WTC11 (cell line): ENCODE results near the gene CYP20A1. TPM values are rescaled to one million over a fixed set of nuclear protein-coding genes. Genes with fewer than 3 reads are reported as not detected.

Experiments
- ATAC-seq: fragments of 200-7000 bp; cut with Tn5 transposase; 2 replicates; pipeline ENCODE4 v1.10.0; 2021; ENCODE audit warnings: mild to moderate bottlenecking, moderate library complexity
- CTCF ChIA-PET: fragments of 300-600 bp; sonication (Branson Sonifier 250); formaldehyde crosslinking; loops from one replicate; lab custom pipeline; 2021; ENCODE audit warnings: antibody characterized with exemption; lab: Charles Lee
- POLR2A ChIA-PET: fragments of 350-600 bp; sonication (Branson Sonifier 250); formaldehyde crosslinking; loops from one replicate; lab custom pipeline; 2021; ENCODE audit warnings: antibody characterized with exemption; lab: Charles Lee
- DNase-seq: peaks from one replicate; pipeline ENCODE4 v3.0.0; 2021; ENCODE audit warnings: low spot score
- H3K27ac Mint-ChIP-seq: 2 replicates; pipeline ENCODE4 v1.8.0; 2021; ENCODE audit warnings: mixed read lengths
- H3K27me3 Mint-ChIP-seq: 2 replicates; pipeline ENCODE4 v1.8.0; 2021; ENCODE audit warnings: low read depth, mild to moderate bottlenecking, moderate library complexity, mixed read lengths
- H3K36me3 Mint-ChIP-seq: 2 replicates; pipeline ENCODE4 v1.8.0; 2021; ENCODE audit warnings: mixed read lengths
- H3K4me1 Mint-ChIP-seq: 2 replicates; pipeline ENCODE4 v1.8.0; 2022; ENCODE audit warnings: mixed read lengths
- H3K4me3 Mint-ChIP-seq: 2 replicates; pipeline ENCODE4 v1.8.0; 2021; ENCODE audit warnings: mild to moderate bottlenecking, moderate library complexity, mixed read lengths
- H3K9me3 Mint-ChIP-seq: 2 replicates; pipeline ENCODE4 v1.8.0; 2021; ENCODE audit warnings: mixed read lengths
- ESRRA ChIP-seq: sonication (generic); formaldehyde crosslinking; IDR thresholded peaks from 2 replicates; pipeline ENCODE4 v1.8.1; 2022; ENCODE audit warnings: mild to moderate bottlenecking, missing genetic modification reagents, borderline replicate concordance
- IRF2 ChIP-seq: sonication (generic); formaldehyde crosslinking; IDR thresholded peaks from 2 replicates; pipeline ENCODE4 v1.8.0; 2022; ENCODE audit warnings: low read depth, missing genetic modification reagents, borderline replicate concordance
- NR3C1 ChIP-seq: sonication (generic); formaldehyde crosslinking; conservative IDR thresholded peaks from 2 replicates; pipeline ENCODE4 v1.8.1; 2023; ENCODE audit warnings: low read depth, mild to moderate bottlenecking, missing genetic modification reagents
- SOX15 ChIP-seq: fragments of 250-450 bp; sonication (Bioruptor Pico); IDR thresholded peaks from 2 replicates; pipeline ENCODE4 v1.9.0; 2021; ENCODE audit warnings: mild to moderate bottlenecking
- ZBTB21 ChIP-seq: sonication (generic); formaldehyde crosslinking; IDR thresholded peaks from 2 replicates; pipeline ENCODE4 v1.8.1; 2023; ENCODE audit warnings: mild to moderate bottlenecking, missing genetic modification reagents, borderline replicate concordance
- ZNF671 ChIP-seq: fragments of 250-450 bp; sonication (Bioruptor Pico); IDR thresholded peaks from 2 replicates; pipeline ENCODE4 v1.8.0; 2021; ENCODE audit warnings: mild to moderate bottlenecking
- total RNA-seq: library from RNA; stranded (reverse); gene quantifications from 3 replicates; pipeline ENCODE4 v1.2.3, GENCODE V29; 2021
- TF ChIP-seq, protein P1 (sequence below): sonication (generic); formaldehyde crosslinking; IDR thresholded peaks from 2 replicates; pipeline ENCODE4 v1.8.1; 2022; ENCODE audit warnings: low read depth, missing genetic modification reagents, borderline replicate concordance
- TF ChIP-seq, protein P2 (sequence below): fragments of 250-450 bp; sonication (Bioruptor Pico); IDR thresholded peaks from 2 replicates; pipeline ENCODE4 v1.9.0; 2021; ENCODE audit warnings: moderate library complexity, mild to moderate bottlenecking, inconsistent platforms, borderline replicate concordance
- TF ChIP-seq, protein P3 (sequence below): fragments of 250-450 bp; sonication (Bioruptor Pico); IDR thresholded peaks from 2 replicates; pipeline ENCODE4 v1.9.0; 2021; ENCODE audit warnings: mild to moderate bottlenecking
- TF ChIP-seq, protein P4 (sequence below): sonication (generic); formaldehyde crosslinking; IDR thresholded peaks from 2 replicates; pipeline ENCODE4 v1.8.0; 2022; ENCODE audit warnings: missing genetic modification reagents
- TF ChIP-seq, protein P5 (sequence below): sonication (generic); formaldehyde crosslinking; IDR thresholded peaks from 2 replicates; pipeline ENCODE4 v1.8.1; 2023; ENCODE audit warnings: mild to moderate bottlenecking, missing genetic modification reagents, borderline replicate concordance
- TF ChIP-seq, protein P6 (sequence below): sonication (generic); formaldehyde crosslinking; IDR thresholded peaks from 2 replicates; pipeline ENCODE4 v1.8.0; 2023; ENCODE audit warnings: mild to moderate bottlenecking, missing genetic modification reagents
- TF ChIP-seq, protein P7 (sequence below): sonication (generic); formaldehyde crosslinking; IDR thresholded peaks from 2 replicates; pipeline ENCODE4 v1.8.1; 2023; ENCODE audit warnings: mild to moderate bottlenecking, missing genetic modification reagents

Gene CYP20A1
- total RNA-seq, 1 experiment from 2014 or later = 13.5 TPM

DNA sequence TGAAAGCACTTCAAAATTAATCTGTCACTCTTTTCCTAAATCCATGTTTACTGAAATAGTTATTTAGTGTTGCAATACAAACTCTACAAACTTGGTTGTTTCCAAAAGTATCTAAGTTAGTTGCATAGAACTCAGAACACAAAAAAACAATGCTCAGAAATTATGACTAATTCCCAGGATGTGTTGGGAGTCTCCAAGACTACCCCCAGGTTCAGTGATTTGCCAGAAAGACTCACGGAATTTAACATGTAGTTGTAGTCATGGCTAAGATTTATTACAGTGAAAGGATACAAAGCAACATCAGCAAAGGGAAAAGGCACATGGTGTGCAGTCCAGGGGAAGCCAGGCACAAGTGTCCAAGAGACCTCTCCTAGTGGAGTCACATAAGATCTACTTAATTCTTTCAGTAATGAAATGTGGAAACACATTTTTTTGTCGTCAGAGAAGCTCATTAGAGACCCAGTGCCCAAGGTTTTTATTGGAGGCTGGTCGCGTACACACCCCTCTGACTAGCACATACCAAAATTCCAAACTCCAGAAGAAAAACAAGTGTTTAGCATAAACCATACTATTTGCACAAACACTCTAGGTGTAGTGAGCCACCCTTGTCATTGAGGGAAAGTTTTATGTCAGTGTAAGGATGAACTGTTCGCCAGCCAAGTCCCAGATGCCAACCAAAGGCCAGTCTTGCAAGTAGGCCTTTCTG is 43.3 kb upstream of the CYP20A1 start:
- ChIA-PET CTCF (no interaction called here), POLR2A (no interaction called here)
- DNase-seq (no peak), ATAC-seq (no peak)
- Mint-ChIP-seq H3K36me3 (peaks cover 6% of the 10 kb centered on the region), H3K27me3 (no peaks in the 10 kb centered on the region), H3K9me3 (no peaks in the 10 kb centered on the region), H3K4me1 (no peaks in the 10 kb centered on the region), H3K4me3 (no peak overlapping the region), H3K27ac (no peak overlapping the region)
- TF ChIP-seq ZNF671 (CRISPR knock-in tag) (no peak), ZBTB21 (CRISPR knock-in tag) (no peak), SOX15 (no peak), NR3C1 (CRISPR knock-in tag) (no peak), ESRRA (no peak), IRF2 (no peak)
- TF ChIP-seq, protein P1, sequence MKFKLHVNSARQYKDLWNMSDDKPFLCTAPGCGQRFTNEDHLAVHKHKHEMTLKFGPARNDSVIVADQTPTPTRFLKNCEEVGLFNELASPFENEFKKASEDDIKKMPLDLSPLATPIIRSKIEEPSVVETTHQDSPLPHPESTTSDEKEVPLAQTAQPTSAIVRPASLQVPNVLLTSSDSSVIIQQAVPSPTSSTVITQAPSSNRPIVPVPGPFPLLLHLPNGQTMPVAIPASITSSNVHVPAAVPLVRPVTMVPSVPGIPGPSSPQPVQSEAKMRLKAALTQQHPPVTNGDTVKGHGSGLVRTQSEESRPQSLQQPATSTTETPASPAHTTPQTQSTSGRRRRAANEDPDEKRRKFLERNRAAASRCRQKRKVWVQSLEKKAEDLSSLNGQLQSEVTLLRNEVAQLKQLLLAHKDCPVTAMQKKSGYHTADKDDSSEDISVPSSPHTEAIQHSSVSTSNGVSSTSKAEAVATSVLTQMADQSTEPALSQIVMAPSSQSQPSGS (CRISPR knock-in tag) = no peak
- TF ChIP-seq, protein P2, sequence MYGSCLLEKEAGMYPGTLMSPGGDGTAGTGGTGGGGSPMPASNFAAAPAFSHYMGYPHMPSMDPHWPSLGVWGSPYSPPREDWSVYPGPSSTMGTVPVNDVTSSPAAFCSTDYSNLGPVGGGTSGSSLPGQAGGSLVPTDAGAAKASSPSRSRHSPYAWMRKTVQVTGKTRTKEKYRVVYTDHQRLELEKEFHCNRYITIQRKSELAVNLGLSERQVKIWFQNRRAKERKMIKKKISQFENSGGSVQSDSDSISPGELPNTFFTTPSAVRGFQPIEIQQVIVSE (CRISPR knock-in tag) = no peak
- TF ChIP-seq, protein P3, sequence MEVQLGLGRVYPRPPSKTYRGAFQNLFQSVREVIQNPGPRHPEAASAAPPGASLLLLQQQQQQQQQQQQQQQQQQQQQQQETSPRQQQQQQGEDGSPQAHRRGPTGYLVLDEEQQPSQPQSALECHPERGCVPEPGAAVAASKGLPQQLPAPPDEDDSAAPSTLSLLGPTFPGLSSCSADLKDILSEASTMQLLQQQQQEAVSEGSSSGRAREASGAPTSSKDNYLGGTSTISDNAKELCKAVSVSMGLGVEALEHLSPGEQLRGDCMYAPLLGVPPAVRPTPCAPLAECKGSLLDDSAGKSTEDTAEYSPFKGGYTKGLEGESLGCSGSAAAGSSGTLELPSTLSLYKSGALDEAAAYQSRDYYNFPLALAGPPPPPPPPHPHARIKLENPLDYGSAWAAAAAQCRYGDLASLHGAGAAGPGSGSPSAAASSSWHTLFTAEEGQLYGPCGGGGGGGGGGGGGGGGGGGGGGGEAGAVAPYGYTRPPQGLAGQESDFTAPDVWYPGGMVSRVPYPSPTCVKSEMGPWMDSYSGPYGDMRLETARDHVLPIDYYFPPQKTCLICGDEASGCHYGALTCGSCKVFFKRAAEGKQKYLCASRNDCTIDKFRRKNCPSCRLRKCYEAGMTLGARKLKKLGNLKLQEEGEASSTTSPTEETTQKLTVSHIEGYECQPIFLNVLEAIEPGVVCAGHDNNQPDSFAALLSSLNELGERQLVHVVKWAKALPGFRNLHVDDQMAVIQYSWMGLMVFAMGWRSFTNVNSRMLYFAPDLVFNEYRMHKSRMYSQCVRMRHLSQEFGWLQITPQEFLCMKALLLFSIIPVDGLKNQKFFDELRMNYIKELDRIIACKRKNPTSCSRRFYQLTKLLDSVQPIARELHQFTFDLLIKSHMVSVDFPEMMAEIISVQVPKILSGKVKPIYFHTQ (CRISPR knock-in tag) = no peak
- TF ChIP-seq, protein P4, sequence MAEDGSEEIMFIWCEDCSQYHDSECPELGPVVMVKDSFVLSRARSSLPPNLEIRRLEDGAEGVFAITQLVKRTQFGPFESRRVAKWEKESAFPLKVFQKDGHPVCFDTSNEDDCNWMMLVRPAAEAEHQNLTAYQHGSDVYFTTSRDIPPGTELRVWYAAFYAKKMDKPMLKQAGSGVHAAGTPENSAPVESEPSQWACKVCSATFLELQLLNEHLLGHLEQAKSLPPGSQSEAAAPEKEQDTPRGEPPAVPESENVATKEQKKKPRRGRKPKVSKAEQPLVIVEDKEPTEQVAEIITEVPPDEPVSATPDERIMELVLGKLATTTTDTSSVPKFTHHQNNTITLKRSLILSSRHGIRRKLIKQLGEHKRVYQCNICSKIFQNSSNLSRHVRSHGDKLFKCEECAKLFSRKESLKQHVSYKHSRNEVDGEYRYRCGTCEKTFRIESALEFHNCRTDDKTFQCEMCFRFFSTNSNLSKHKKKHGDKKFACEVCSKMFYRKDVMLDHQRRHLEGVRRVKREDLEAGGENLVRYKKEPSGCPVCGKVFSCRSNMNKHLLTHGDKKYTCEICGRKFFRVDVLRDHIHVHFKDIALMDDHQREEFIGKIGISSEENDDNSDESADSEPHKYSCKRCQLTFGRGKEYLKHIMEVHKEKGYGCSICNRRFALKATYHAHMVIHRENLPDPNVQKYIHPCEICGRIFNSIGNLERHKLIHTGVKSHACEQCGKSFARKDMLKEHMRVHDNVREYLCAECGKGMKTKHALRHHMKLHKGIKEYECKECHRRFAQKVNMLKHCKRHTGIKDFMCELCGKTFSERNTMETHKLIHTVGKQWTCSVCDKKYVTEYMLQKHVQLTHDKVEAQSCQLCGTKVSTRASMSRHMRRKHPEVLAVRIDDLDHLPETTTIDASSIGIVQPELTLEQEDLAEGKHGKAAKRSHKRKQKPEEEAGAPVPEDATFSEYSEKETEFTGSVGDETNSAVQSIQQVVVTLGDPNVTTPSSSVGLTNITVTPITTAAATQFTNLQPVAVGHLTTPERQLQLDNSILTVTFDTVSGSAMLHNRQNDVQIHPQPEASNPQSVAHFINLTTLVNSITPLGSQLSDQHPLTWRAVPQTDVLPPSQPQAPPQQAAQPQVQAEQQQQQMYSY (CRISPR knock-in tag) = no peak
- TF ChIP-seq, protein P5, sequence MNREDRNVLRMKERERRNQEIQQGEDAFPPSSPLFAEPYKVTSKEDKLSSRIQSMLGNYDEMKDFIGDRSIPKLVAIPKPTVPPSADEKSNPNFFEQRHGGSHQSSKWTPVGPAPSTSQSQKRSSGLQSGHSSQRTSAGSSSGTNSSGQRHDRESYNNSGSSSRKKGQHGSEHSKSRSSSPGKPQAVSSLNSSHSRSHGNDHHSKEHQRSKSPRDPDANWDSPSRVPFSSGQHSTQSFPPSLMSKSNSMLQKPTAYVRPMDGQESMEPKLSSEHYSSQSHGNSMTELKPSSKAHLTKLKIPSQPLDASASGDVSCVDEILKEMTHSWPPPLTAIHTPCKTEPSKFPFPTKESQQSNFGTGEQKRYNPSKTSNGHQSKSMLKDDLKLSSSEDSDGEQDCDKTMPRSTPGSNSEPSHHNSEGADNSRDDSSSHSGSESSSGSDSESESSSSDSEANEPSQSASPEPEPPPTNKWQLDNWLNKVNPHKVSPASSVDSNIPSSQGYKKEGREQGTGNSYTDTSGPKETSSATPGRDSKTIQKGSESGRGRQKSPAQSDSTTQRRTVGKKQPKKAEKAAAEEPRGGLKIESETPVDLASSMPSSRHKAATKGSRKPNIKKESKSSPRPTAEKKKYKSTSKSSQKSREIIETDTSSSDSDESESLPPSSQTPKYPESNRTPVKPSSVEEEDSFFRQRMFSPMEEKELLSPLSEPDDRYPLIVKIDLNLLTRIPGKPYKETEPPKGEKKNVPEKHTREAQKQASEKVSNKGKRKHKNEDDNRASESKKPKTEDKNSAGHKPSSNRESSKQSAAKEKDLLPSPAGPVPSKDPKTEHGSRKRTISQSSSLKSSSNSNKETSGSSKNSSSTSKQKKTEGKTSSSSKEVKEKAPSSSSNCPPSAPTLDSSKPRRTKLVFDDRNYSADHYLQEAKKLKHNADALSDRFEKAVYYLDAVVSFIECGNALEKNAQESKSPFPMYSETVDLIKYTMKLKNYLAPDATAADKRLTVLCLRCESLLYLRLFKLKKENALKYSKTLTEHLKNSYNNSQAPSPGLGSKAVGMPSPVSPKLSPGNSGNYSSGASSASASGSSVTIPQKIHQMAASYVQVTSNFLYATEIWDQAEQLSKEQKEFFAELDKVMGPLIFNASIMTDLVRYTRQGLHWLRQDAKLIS = no peak
- TF ChIP-seq, protein P6, sequence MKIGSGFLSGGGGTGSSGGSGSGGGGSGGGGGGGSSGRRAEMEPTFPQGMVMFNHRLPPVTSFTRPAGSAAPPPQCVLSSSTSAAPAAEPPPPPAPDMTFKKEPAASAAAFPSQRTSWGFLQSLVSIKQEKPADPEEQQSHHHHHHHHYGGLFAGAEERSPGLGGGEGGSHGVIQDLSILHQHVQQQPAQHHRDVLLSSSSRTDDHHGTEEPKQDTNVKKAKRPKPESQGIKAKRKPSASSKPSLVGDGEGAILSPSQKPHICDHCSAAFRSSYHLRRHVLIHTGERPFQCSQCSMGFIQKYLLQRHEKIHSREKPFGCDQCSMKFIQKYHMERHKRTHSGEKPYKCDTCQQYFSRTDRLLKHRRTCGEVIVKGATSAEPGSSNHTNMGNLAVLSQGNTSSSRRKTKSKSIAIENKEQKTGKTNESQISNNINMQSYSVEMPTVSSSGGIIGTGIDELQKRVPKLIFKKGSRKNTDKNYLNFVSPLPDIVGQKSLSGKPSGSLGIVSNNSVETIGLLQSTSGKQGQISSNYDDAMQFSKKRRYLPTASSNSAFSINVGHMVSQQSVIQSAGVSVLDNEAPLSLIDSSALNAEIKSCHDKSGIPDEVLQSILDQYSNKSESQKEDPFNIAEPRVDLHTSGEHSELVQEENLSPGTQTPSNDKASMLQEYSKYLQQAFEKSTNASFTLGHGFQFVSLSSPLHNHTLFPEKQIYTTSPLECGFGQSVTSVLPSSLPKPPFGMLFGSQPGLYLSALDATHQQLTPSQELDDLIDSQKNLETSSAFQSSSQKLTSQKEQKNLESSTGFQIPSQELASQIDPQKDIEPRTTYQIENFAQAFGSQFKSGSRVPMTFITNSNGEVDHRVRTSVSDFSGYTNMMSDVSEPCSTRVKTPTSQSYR = no peak
- TF ChIP-seq, protein P7, sequence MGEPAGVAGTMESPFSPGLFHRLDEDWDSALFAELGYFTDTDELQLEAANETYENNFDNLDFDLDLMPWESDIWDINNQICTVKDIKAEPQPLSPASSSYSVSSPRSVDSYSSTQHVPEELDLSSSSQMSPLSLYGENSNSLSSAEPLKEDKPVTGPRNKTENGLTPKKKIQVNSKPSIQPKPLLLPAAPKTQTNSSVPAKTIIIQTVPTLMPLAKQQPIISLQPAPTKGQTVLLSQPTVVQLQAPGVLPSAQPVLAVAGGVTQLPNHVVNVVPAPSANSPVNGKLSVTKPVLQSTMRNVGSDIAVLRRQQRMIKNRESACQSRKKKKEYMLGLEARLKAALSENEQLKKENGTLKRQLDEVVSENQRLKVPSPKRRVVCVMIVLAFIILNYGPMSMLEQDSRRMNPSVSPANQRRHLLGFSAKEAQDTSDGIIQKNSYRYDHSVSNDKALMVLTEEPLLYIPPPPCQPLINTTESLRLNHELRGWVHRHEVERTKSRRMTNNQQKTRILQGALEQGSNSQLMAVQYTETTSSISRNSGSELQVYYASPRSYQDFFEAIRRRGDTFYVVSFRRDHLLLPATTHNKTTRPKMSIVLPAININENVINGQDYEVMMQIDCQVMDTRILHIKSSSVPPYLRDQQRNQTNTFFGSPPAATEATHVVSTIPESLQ (CRISPR knock-in tag) = no peak
